HepG2 (cell line): ENCODE measurements around the gene TMEM187. TPM values are rescaled to one million over a fixed set of nuclear protein-coding genes. Genes with fewer than 3 reads are reported as not detected.

Experiments used
- CEBPG ChIP-seq: IDR thresholded peaks from 2 replicates; pipeline ENCODE4 v1.6.1; 2016
- DDIT3 ChIP-seq: sonication (generic); formaldehyde crosslinking; IDR thresholded peaks from 2 replicates; pipeline ENCODE4 v1.4.0; 2020; ENCODE audit warnings: mild to moderate bottlenecking, missing genetic modification reagents
- DMTF1 ChIP-seq: sonication (generic); formaldehyde crosslinking; IDR thresholded peaks from 2 replicates; pipeline ENCODE4 v1.4.0; 2020; ENCODE audit warnings: mild to moderate bottlenecking, missing genetic modification reagents
- PBX2 ChIP-seq: IDR thresholded peaks from 2 replicates; pipeline ENCODE4 v1.6.1; 2016; ENCODE audit warnings: control low read depth
- PHF21A ChIP-seq: sonication (generic); formaldehyde crosslinking; IDR thresholded peaks from 2 replicates; pipeline ENCODE4 v1.5.0; 2020; ENCODE audit warnings: mild to moderate bottlenecking, missing genetic modification reagents
- YEATS2 ChIP-seq: sonication (generic); formaldehyde crosslinking; IDR thresholded peaks from 2 replicates; pipeline ENCODE4 v1.4.0; 2020; ENCODE audit warnings: missing genetic modification reagents, borderline replicate concordance
- ZFP36L1 ChIP-seq: sonication (generic); formaldehyde crosslinking; IDR thresholded peaks from 2 replicates; pipeline ENCODE4 v1.8.0; 2022; ENCODE audit warnings: mild to moderate bottlenecking, missing genetic modification reagents, moderate library complexity
- ZNF687 ChIP-seq: sonication (generic); formaldehyde crosslinking; IDR thresholded peaks from 2 replicates; pipeline ENCODE4 v1.5.1; 2020; ENCODE audit warnings: mild to moderate bottlenecking, missing genetic modification reagents, moderate library complexity
- polyA plus RNA-seq, 8 experiments: library from polyadenylated mRNA; depleted of rRNA in 3 of 8; stranded (reverse) in 7 of 8; unstranded in 1 of 8; fragments of >200 nt; fragmentation: Illumina TruSeq in 4 of 8; extraction: Trizol in 4 of 8; gene quantifications; 2 replicates each; pipeline versions ENCODE4 v1.2.1 to v1.2.3, GENCODE V29; 2011 to 2016; ENCODE audit warnings: low read depth in 4 of 8, missing spikeins in 1 of 8, mixed read lengths in 1 of 8; ENCODE audit not compliant: insufficient read depth in 1 of 8
- total RNA-seq, 5 experiments: library from RNA; depleted of rRNA; stranded (reverse); fragments of >200 nt; fragmentation: Illumina TruSeq; extraction: Trizol; gene quantifications; 2 replicates each; pipeline ENCODE4 v1.2.3, GENCODE V29; 2016; ENCODE audit warnings: low read depth in 1 of 5

The TMEM187 gene
- total and polyA plus RNA-seq, 2 of the 13 experiments (the other 11 are each of a cell fraction or from before 2014, with no cell fraction given): 2.2 to 6.2 TPM

- no peak for TF ChIP-seq DMTF1
- no peak for TF ChIP-seq ZNF687 (CRISPR knock-in tag)
- TF ChIP-seq PBX2 (CRISPR knock-in tag): no peak
- TF ChIP-seq YEATS2: no peak
- no peak for TF ChIP-seq ZFP36L1 (CRISPR knock-in tag)
- TF ChIP-seq DDIT3: no peak
- no peak for TF ChIP-seq CEBPG
- TF ChIP-seq PHF21A (CRISPR knock-in tag): no peak
Observed at GRCh38 chrX:153928846-153929245, 43.7 kb upstream of the TMEM187 start (continued).
